ENCODE measurements around the gene SHB.

Gene SHB

DNA sequence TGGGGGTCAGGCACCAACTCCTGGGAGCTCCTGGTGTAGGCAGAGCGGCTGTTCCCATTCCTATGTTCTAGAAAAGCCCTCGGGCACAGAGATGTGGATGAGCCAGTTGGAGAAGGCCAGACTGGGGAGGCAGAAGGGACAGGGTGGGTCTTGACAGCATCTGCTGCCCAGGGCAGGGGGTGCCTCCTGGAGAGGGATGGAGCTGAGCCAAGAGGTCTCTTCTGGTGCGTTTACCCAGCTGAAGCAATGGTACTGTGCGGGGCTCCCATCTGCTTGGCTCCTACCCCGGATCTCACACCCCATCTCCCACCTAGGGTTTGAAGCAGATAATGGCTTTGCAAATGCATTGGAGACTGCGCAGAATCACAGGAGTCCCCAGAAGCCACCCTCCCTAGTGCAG lies 41.3 kb downstream of the SHB start:
- Histone ChIP-seq H3K4me1 (ENCODE audit: control insufficient read depth, insufficient read depth, low read length) (peaks cover 7% of the 10 kb centered on the region), H3K9me3 (ENCODE audit: control insufficient read depth, insufficient read depth, low read depth, low read length) (no peaks in the 10 kb centered on the region), H3K27ac (ENCODE audit: extremely low read depth, low read depth, low read length) (no peak overlapping the region), H3K36me3 (ENCODE audit: control insufficient read depth in 2 of 2, insufficient read depth in 1 of 2, low read length in 2 of 2) (peaks cover 0 to 8% of the 10 kb centered on the region in 2 experiments; a peak in 1 of 3 replicates), H3K4me3 (ENCODE audit: low read depth, low read length) (no peak overlapping the region)
- TF ChIP-seq, protein P1, sequence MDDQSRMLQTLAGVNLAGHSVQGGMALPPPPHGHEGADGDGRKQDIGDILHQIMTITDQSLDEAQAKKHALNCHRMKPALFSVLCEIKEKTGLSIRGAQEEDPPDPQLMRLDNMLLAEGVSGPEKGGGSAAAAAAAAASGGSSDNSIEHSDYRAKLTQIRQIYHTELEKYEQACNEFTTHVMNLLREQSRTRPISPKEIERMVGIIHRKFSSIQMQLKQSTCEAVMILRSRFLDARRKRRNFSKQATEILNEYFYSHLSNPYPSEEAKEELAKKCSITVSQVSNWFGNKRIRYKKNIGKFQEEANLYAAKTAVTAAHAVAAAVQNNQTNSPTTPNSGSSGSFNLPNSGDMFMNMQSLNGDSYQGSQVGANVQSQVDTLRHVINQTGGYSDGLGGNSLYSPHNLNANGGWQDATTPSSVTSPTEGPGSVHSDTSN (CRISPR knock-in tag; IDR thresholded peaks at IDR 0.05): no peak
- TF ChIP-seq GLIS1 (tag by site-specific recombination; IDR thresholded peaks at IDR 0.05): peak; percentile 94
- CTCF ChIA-PET: interaction anchor here (0.6 kb wide), 2 partner anchors 41 to 305 kb away, joined by 3 read pairs; no protein-coding TSS in a partner anchor
- POLR2A ChIA-PET: no interaction called here

DNA sequence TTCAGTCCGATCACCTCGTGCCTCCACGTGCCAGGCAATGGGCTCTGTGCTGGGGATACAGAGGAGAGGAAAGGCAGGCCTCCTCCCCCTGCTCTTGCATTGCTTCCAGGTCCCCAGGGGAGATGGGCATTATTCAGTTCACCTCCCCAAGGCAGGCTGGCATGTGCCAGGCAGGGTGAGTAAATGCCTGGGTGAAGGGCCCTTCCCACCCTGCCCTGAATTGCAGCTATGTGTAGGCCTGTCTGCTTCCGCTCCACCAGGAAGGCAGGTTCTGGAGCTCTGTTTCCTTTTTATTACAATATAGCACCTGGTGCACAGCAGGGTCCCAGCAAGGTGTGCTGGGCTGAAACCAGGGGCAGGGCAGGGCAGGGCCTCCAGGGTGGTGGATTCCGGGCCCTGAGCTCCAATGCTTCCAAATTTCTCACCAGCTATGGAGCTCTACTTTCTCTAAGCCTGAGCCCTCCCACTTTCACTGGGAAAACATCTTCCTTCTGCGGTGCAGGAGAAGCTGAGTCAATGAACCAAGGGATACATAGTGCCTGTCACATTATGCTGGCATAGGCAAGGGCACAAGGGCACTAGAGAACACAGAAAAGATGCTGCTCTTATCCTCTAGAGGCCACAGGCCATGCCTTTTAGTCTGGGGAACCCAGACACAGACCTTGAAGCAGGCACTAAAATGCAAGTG lies 42.0 kb downstream of the SHB start:
- Histone ChIP-seq H3K36me3 (ENCODE audit: control insufficient read depth in 2 of 2, insufficient read depth in 1 of 2, low read length in 2 of 2) (peaks cover 0 to 16% of the 10 kb centered on the region in 2 experiments; a peak in 1 of 3 replicates), H3K4me1 (ENCODE audit: control insufficient read depth, insufficient read depth, low read length) (peaks cover 7% of the 10 kb centered on the region), H3K27ac (ENCODE audit: extremely low read depth, low read depth, low read length) (no peak overlapping the region), H3K4me3 (ENCODE audit: low read depth, low read length) (no peak overlapping the region), H3K9me3 (ENCODE audit: control insufficient read depth, insufficient read depth, low read depth, low read length) (no peaks in the 10 kb centered on the region)
- no peak for TF ChIP-seq ZNF211 (tag by site-specific recombination; IDR thresholded peaks at IDR 0.05; ENCODE audit: low read depth)
- TF ChIP-seq ZBTB7A (tag by site-specific recombination; IDR thresholded peaks at IDR 0.05; ENCODE audit: low read depth): no peak
- TF ChIP-seq PRDM1 (tag by site-specific recombination; IDR thresholded peaks at IDR 0.05): peak; percentile 33; the same call in 1 of the 2 replicates
- CTCF ChIA-PET: interaction anchor here (0.6 to 1.7 kb wide), 2 partner anchors 35 to 306 kb away, joined by 3 read pairs; no protein-coding TSS in a partner anchor
- POLR2A ChIA-PET: interaction anchor here (0.6 to 1.3 kb wide), 3 partner anchors 9 to 40 kb away, joined by 3 to 4 read pairs (median 3); no protein-coding TSS in a partner anchor

DNA sequence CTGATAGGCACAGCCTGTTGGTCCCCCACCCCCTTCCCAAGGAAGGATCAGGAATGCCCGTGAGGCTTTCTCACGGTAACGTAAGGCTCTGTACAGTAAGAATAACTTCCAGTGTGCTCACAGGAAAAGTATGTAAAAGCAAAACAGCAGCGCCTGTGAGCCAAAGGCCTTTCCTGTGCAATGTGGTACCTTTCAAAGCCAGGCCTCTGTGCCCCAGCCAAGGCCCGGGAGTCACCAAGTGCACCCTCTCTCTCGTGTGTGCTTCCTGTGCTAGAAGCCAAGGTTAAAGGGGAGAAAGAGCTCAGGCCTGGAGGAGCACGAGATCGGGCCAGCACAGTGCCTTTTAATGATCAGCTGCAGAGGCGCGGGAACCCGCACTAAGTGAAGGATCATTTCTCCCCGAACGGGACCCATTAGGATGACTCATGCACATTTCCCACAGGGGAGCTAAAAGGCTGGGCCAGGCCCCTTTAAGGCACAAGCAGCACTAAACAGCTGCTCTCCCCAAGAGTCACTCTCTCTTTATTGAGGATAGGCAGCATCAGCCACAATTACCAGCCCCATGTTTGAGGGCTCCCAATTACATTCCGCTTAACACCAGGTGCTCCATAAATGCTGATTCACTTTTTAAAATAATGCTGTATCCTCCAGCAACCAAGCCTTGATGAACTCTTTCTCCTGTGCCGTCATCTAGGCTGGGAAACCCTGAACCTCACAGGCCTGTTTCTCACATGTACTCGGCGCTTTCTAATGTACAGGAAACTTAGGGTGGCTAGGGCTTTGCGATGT lies 42.8 kb downstream of the SHB start:
- 0 out of 2 replicates have a peak overlapping the region, but pooled peaks have one; percentile 21 for H3K27ac ChIP-seq (ENCODE audit: extremely low read depth, low read depth, low read length)
- CTCF ChIA-PET: interaction anchor here (0.6 to 1.7 kb wide), 2 partner anchors 35 to 451 kb away, joined by 3 to 4 read pairs; no protein-coding TSS in a partner anchor
- TF ChIP-seq FEZF1 (tag by site-specific recombination; IDR thresholded peaks at IDR 0.05) (0 out of 2 replicates have a peak, but pooled peaks have one; percentile 41), ZNF514 (tag by site-specific recombination; IDR thresholded peaks at IDR 0.05) (no peak), ZBTB20 (tag by site-specific recombination; IDR thresholded peaks at IDR 0.05) (peak; percentile 82), ZFP69B (tag by site-specific recombination; IDR thresholded peaks at IDR 0.05) (peak; percentile 99), ZNF335 (tag by site-specific recombination; conservative IDR thresholded peaks at IDR 0.05) (no peak), ZNF24 (tag by site-specific recombination; IDR thresholded peaks at IDR 0.05) (0 out of 2 replicates have a peak, but pooled peaks have one; percentile 49), ZNF311 (tag by site-specific recombination; IDR thresholded peaks at IDR 0.05; ENCODE audit: borderline replicate concordance) (no peak), KLF9 (tag by site-specific recombination; IDR thresholded peaks at IDR 0.05; ENCODE audit: low read depth) (no peak), ZNF558 (tag by site-specific recombination; IDR thresholded peaks at IDR 0.05) (no peak), ZSCAN30 (tag by site-specific recombination; IDR thresholded peaks at IDR 0.05) (no peak), ZNF664 (tag by site-specific recombination; IDR thresholded peaks at IDR 0.05) (peak; percentile 52; the same call in 1 of the 2 replicates), ZNF416 (tag by site-specific recombination; IDR thresholded peaks at IDR 0.05) (no peak), ZNF777 (tag by site-specific recombination; IDR thresholded peaks at IDR 0.05; ENCODE audit: borderline replicate concordance) (no peak), SP7 (tag by site-specific recombination; IDR thresholded peaks at IDR 0.05) (peak; percentile 93), ZNF10 (tag by site-specific recombination; IDR thresholded peaks at IDR 0.05) (0 out of 2 replicates have a peak, but pooled peaks have one; percentile 56), ZNF548 (tag by site-specific recombination; IDR thresholded peaks at IDR 0.05) (no peak), ZXDB (tag by site-specific recombination; IDR thresholded peaks at IDR 0.05) (peak; percentile 14; the same call in 1 of the 2 replicates)
- TF ChIP-seq, protein P2, sequence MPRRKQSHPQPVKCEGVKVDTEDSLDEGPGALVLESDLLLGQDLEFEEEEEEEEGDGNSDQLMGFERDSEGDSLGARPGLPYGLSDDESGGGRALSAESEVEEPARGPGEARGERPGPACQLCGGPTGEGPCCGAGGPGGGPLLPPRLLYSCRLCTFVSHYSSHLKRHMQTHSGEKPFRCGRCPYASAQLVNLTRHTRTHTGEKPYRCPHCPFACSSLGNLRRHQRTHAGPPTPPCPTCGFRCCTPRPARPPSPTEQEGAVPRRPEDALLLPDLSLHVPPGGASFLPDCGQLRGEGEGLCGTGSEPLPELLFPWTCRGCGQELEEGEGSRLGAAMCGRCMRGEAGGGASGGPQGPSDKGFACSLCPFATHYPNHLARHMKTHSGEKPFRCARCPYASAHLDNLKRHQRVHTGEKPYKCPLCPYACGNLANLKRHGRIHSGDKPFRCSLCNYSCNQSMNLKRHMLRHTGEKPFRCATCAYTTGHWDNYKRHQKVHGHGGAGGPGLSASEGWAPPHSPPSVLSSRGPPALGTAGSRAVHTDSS (tag by site-specific recombination; IDR thresholded peaks at IDR 0.05): no peak
- TF ChIP-seq, protein P3, sequence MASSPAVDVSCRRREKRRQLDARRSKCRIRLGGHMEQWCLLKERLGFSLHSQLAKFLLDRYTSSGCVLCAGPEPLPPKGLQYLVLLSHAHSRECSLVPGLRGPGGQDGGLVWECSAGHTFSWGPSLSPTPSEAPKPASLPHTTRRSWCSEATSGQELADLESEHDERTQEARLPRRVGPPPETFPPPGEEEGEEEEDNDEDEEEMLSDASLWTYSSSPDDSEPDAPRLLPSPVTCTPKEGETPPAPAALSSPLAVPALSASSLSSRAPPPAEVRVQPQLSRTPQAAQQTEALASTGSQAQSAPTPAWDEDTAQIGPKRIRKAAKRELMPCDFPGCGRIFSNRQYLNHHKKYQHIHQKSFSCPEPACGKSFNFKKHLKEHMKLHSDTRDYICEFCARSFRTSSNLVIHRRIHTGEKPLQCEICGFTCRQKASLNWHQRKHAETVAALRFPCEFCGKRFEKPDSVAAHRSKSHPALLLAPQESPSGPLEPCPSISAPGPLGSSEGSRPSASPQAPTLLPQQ (tag by site-specific recombination; IDR thresholded peaks at IDR 0.05): peak; percentile 100
- TF ChIP-seq, protein P4, sequence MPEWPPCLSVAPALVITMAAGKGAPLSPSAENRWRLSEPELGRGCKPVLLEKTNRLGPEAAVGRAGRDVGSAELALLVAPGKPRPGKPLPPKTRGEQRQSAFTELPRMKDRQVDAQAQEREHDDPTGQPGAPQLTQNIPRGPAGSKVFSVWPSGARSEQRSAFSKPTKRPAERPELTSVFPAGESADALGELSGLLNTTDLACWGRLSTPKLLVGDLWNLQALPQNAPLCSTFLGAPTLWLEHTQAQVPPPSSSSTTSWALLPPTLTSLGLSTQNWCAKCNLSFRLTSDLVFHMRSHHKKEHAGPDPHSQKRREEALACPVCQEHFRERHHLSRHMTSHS (tag by site-specific recombination; IDR thresholded peaks at IDR 0.05): no peak

More for the DNA sequence above, 42.8 kb downstream of the SHB start:
- H3K4me3 ChIP-seq (ENCODE audit: low read depth, low read length): no peak overlapping the region
- H3K4me1 ChIP-seq (ENCODE audit: control insufficient read depth, insufficient read depth, low read length): peaks cover 7% of the 10 kb centered on the region
- POLR2A ChIA-PET: interaction anchor here (0.6 to 1.3 kb wide), 3 partner anchors 10 to 41 kb away, joined by 3 to 4 read pairs (median 3); no protein-coding TSS in a partner anchor
- H3K36me3 ChIP-seq (ENCODE audit: control insufficient read depth in 2 of 2, insufficient read depth in 1 of 2, low read length in 2 of 2): peaks cover 0 to 20% of the 10 kb centered on the region in 2 experiments; a peak in 1 of 3 replicates
- no peaks in the 10 kb centered on the region for H3K9me3 ChIP-seq (ENCODE audit: control insufficient read depth, insufficient read depth, low read depth, low read length)
